Uterus (tissue), 2 donors: Measurements from ENCODE around the gene MEF2A.

Experiments used
- POLR2A ChIP-seq, 2 donors: fragments of 450-650 bp; IDR thresholded peaks; one replicate each; pipeline ENCODE4 v1.6.1; 2016; ENCODE audit warnings: antibody characterized with exemption in 2 of 2, mild to moderate bottlenecking in 1 of 2, moderate library complexity in 1 of 2
- TF ChIP-seq, protein P1 (sequence below), 4 experiments: fragments of 200-600 bp in 2 of 4; fragments of 450-650 bp in 2 of 4; sonication (generic) in 2 of 4; IDR thresholded peaks; one replicate each; pipeline ENCODE4 v1.5.1; 2016 to 2019; ENCODE audit warnings: antibody characterized with exemption in 4 of 4, mild to moderate bottlenecking in 2 of 4, moderate library complexity in 1 of 4

GRCh38 chr15:99590913-99591646, 25.3 kb downstream of the MEF2A start:
- TF ChIP-seq, protein P1, sequence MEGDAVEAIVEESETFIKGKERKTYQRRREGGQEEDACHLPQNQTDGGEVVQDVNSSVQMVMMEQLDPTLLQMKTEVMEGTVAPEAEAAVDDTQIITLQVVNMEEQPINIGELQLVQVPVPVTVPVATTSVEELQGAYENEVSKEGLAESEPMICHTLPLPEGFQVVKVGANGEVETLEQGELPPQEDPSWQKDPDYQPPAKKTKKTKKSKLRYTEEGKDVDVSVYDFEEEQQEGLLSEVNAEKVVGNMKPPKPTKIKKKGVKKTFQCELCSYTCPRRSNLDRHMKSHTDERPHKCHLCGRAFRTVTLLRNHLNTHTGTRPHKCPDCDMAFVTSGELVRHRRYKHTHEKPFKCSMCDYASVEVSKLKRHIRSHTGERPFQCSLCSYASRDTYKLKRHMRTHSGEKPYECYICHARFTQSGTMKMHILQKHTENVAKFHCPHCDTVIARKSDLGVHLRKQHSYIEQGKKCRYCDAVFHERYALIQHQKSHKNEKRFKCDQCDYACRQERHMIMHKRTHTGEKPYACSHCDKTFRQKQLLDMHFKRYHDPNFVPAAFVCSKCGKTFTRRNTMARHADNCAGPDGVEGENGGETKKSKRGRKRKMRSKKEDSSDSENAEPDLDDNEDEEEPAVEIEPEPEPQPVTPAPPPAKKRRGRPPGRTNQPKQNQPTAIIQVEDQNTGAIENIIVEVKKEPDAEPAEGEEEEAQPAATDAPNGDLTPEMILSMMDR (IDR thresholded peaks at IDR 0.05), result no peak
- TF ChIP-seq POLR2A (IDR thresholded peaks at IDR 0.05), result no peak
